Kidney (tissue), 14 donors: Measurements from ENCODE around the gene LGALS3BP. TPM values are rescaled to one million over a fixed set of nuclear protein-coding genes. Genes with fewer than 3 reads are reported as not detected.

Experiments used
- DNase-seq, 5 donors: peaks; one replicate each; pipeline ENCODE4 v3.0.0-alpha.2; 2013 to 2020
- FAIRE-seq: peaks from 2 replicates; lab custom pipeline; 2012; peaks lifted over from hg19 to GRCh38; lab: Jason Lieb, UNC
- H3K27ac ChIP-seq, 2 donors: one replicate each; pipeline ENCODE4 v1.7.0; 2013; ENCODE audit warnings: low read depth in 2 of 2, low read length in 2 of 2, inconsistent platforms in 1 of 2
- H3K27me3 ChIP-seq: one replicate; pipeline ENCODE4 v1.7.1; 2013; ENCODE audit warnings: low read length, inconsistent platforms; ENCODE audit not compliant: control insufficient read depth, insufficient read depth
- H3K36me3 ChIP-seq, 3 donors: one replicate each; pipeline versions ENCODE4 v1.7.0 to v1.7.1; 2013; ENCODE audit warnings: low read length in 3 of 3, control low read depth in 1 of 3, inconsistent platforms in 1 of 3; ENCODE audit not compliant: insufficient read depth in 3 of 3, control insufficient read depth in 2 of 3
- H3K4me1 ChIP-seq, 3 donors: one replicate each; pipeline versions ENCODE4 v1.7.0 to v1.7.1; 2013; ENCODE audit warnings: low read length in 3 of 3, inconsistent platforms in 1 of 3, low read depth in 1 of 3; ENCODE audit not compliant: control insufficient read depth in 2 of 3, insufficient read depth in 2 of 3
- H3K4me3 ChIP-seq, 3 donors: one replicate each; pipeline versions ENCODE4 v1.7.0 to v1.8.1; 2013; ENCODE audit warnings: low read length in 3 of 3, control low read depth in 1 of 3, inconsistent platforms in 1 of 3
- H3K9ac ChIP-seq, 3 donors: one replicate each; pipeline versions ENCODE4 v1.7.0 to v1.7.1; 2013; ENCODE audit warnings: low read length in 3 of 3, control low read depth in 1 of 3, inconsistent platforms in 1 of 3
- H3K9me3 ChIP-seq, 3 donors: one replicate each; pipeline versions ENCODE4 v1.7.0 to v1.7.1; 2013; ENCODE audit warnings: low read length in 3 of 3, control low read depth in 1 of 3, inconsistent platforms in 1 of 3; ENCODE audit not compliant: control insufficient read depth in 2 of 3, insufficient read depth in 1 of 3
- CTCF ChIP-seq: IDR thresholded peaks from 3 replicates; pipeline ENCODE4 v1.5.1; 2012; ENCODE audit warnings: mild to moderate bottlenecking, moderate library complexity, borderline replicate concordance; ENCODE audit not compliant: insufficient read depth; ENCODE audit errors: extremely low read depth
- intact Hi-C: fragments of 100-400 bp; cut with DNase I; formaldehyde crosslinking; loops from one replicate; pipeline ENCODE4 v1.11.1; 2022
- polyA plus RNA-seq: library from polyadenylated mRNA; stranded (reverse); fragments of 350-450 nt; fragmentation: Illumina TruSeq; extraction: RNeasy Lipid Tissue Mini Kit (QIAGEN cat#74804); gene quantifications from one replicate; pipeline ENCODE4 v1.2.3, GENCODE V29; 2014; ENCODE audit warnings: low read depth, low replicate concordance; ENCODE audit not compliant: insufficient read depth
- total RNA-seq: library from RNA; stranded (reverse); fragmentation: NEBNext Ultra II Directional; extraction: Animal tissue kit (Norgen Biotek cat#: 25700); gene quantifications from one replicate; pipeline ENCODE4 v1.2.1, GENCODE V29; 2021
- donor health status: control.
- donor health status: control.
- donor health status: control.
- donor health status: control.
- donor health status: control.
- donor health status: DM: yes; HTN: yes; CAD: no.
- donor health status: Normal renal cell carcinoma (clear cell type).

The LGALS3BP gene
- total and polyA plus RNA-seq, 2 donors from 2014 or later: 240 to 310 TPM

GRCh38 chr17:78972507-78973105, 7.1 kb downstream of the LGALS3BP start:
- H3K4me1 ChIP-seq: peaks cover 0 to 31% (median 9%) of the 10 kb centered on the region in 3 donors
- DNase-seq: peak in 1 of 5 donors; percentile 67
- no peak for FAIRE-seq
- H3K27ac ChIP-seq: no peak overlapping the region
- no peaks in the 10 kb centered on the region for H3K36me3 ChIP-seq
- H3K9ac ChIP-seq: no peak overlapping the region
- intact Hi-C loops: loop anchor here (5.0 kb wide), 1 partner anchor 105 kb away; no protein-coding TSS in a partner anchor
- no peaks in the 10 kb centered on the region for H3K27me3 ChIP-seq
- TF ChIP-seq CTCF: no peak
- H3K9me3 ChIP-seq: no peaks in the 10 kb centered on the region
- H3K4me3 ChIP-seq: no peak overlapping the region

- TF ChIP-seq CTCF: no peak
- no peak overlapping the region for H3K27ac ChIP-seq
- DNase-seq (peak in 2 of 5 donors; percentile 42 to 47), FAIRE-seq (no peak)
- intact Hi-C loops: loop anchor here (5.0 kb wide), 1 partner anchor 105 kb away; no protein-coding TSS in a partner anchor
- peaks cover 0 to 24% (median 9%) of the 10 kb centered on the region in 3 donors for H3K4me1 ChIP-seq
- no peaks in the 10 kb centered on the region for H3K9me3 ChIP-seq
- H3K4me3 ChIP-seq: no peak overlapping the region
- no peaks in the 10 kb centered on the region for H3K27me3 ChIP-seq
- peak overlapping the region in 2 of 3 donors; percentile 13 to 54 for H3K9ac ChIP-seq
- H3K36me3 ChIP-seq: no peaks in the 10 kb centered on the region
Measured at GRCh38 chr17:78971756-78972506, 7.8 kb downstream of the LGALS3BP start.

- peak overlapping the region in 1 of 2 donors; percentile 65 for H3K27ac ChIP-seq
- H3K36me3 ChIP-seq: no peaks in the 10 kb centered on the region
- DNase-seq: peak; percentile 84 to 92 (median 88)
- TF ChIP-seq CTCF: peak; percentile 91
- no peak for FAIRE-seq
- no peak overlapping the region for H3K4me3 ChIP-seq
- intact Hi-C loops: loop anchor here (5.0 kb wide), 1 partner anchor 104 kb away; no protein-coding TSS in a partner anchor
- no peaks in the 10 kb centered on the region for H3K27me3 ChIP-seq
- H3K9me3 ChIP-seq: no peaks in the 10 kb centered on the region
- peaks cover 0 to 22% (median 9%) of the 10 kb centered on the region in 3 donors for H3K4me1 ChIP-seq
- H3K9ac ChIP-seq: peak overlapping the region in 2 of 3 donors; percentile 13 to 54
Measured at GRCh38 chr17:78970834-78971755, 8.6 kb downstream of the LGALS3BP start.
